ENCODE measurements around the gene GPATCH3. TPM values are rescaled to one million over a fixed set of nuclear protein-coding genes. Genes with fewer than 3 reads are reported as not detected.

GPATCH3 gene, protein sequence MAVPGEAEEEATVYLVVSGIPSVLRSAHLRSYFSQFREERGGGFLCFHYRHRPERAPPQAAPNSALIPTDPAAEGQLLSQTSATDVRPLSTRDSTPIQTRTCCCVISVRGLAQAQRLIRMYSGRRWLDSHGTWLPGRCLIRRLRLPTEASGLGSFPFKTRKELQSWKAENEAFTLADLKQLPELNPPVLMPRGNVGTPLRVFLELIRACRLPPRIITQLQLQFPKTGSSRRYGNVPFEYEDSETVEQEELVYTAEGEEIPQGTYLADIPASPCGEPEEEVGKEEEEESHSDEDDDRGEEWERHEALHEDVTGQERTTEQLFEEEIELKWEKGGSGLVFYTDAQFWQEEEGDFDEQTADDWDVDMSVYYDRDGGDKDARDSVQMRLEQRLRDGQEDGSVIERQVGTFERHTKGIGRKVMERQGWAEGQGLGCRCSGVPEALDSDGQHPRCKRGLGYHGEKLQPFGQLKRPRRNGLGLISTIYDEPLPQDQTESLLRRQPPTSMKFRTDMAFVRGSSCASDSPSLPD
- 9.8 TPM for polyA plus RNA-seq (2013, experiment 1 of 2)
- polyA plus RNA-seq (2013, experiment 2 of 2), result 9.7 TPM

DNA sequence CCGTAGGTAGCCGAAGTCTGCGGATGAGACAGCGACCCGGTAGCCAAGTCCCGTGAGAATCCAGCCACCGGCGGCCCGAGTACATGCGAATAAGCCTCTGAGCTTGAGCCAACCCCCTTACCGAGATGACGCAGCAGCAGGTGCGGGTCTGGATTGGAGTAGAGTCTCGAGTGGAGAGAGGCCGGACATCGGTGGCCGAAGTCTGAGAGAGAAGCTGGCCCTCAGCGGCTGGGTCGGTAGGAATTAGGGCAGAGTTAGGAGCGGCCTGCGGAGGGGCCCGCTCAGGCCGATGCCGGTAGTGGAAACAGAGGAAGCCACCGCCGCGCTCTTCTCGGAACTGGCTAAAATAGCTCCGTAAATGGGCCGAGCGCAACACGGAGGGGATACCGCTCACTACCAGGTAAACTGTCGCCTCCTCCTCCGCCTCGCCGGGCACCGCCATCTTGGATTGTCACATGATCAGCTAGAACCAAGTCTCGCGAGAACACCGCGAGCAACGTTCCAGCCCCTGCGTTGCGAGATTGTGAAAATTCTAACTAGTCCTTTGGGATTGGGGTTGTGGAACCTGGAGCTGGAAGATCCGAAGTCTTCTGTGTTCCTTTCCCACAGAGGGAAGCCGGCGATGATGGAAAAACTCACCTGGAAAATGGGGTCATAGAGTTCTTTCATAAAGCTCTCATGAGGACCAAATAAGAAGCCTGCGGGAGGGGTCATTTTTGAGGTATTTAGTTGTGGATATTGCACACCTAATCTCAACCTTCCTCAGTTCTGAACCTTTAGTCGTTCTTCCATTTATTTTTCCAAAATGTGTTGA lies at the start of gene GPATCH3:
TSS of gene GPATCH3 (minus strand) at position 467 of the 814 bp plus-strand sequence. CDS start at position 442, 25 bp downstream.
- Histone ChIP-seq H4K91ac (ENCODE audit: low read length) (peak within 1 kb of the TSS; percentile 86), H3K27ac (ENCODE audit: low read length, poor library complexity, severe bottlenecking) (peak within 1 kb of the TSS; percentile 98), H2BK5ac (ENCODE audit: low read depth, low read length, poor library complexity, severe bottlenecking) (peak within 1 kb of the TSS; percentile 85), H4K8ac (ENCODE audit: low read length) (peak within 1 kb of the TSS; percentile 98), H2BK120ac (ENCODE audit: low read depth, low read length) (no peak within 1 kb of the TSS), H3K14ac (ENCODE audit: low read length in 2 of 2) (peak within 1 kb of the TSS in 1 of 2 experiments; percentile 94), H3K9ac (ENCODE audit: low read length) (peak within 1 kb of the TSS; percentile 99), H3K4me3 (ENCODE audit: insufficient read depth in 1 of 2, low read depth in 1 of 2, low read length in 2 of 2) (peak within 1 kb of the TSS; percentile 81 to 99), H2AK5ac (ENCODE audit: low read length, severe bottlenecking) (no peak within 1 kb of the TSS), H2BK12ac (ENCODE audit: low read length in 2 of 2) (no peak within 1 kb of the TSS), H3K23ac (ENCODE audit: low read length in 2 of 2) (peak within 1 kb of the TSS in 1 of 2 experiments; percentile 60), H3K18ac (ENCODE audit: low read depth in 1 of 2, low read length in 2 of 2) (peak within 1 kb of the TSS; percentile 87 to 89), H3K27me3 (ENCODE audit: control insufficient read depth in 1 of 2, insufficient read depth in 1 of 2, low read length in 2 of 2) (no peaks in the 10 kb centered on the region), H3K79me1 (replicated peaks; ENCODE audit: low read length, poor library complexity, severe bottlenecking) (peaks cover 12% of the 10 kb centered on the region), H2AFZ (ENCODE audit: low read depth, low read length) (peak within 1 kb of the TSS; percentile 88), H3K36me3 (ENCODE audit: control insufficient read depth in 1 of 2, insufficient read depth in 2 of 2, low read depth in 1 of 2, low read length in 2 of 2) (peaks cover 6 to 28% of the 10 kb centered on the region in 2 experiments), H3K4me1 (ENCODE audit: control insufficient read depth, insufficient read depth, low read depth, low read length) (peaks cover 10% of the 10 kb centered on the region), H3K4ac (ENCODE audit: low read depth in 1 of 2, low read length in 2 of 2) (peak within 1 kb of the TSS; percentile 80 to 89), H3K4me2 (ENCODE audit: low read length, poor library complexity, severe bottlenecking) (peak within 1 kb of the TSS; percentile 74), H3K9me3 (ENCODE audit: control insufficient read depth, low read length) (no peaks in the 10 kb centered on the region), H2BK15ac (ENCODE audit: low read depth, poor library complexity, severe bottlenecking) (peak within 1 kb of the TSS; percentile 52)
- peak; percentile 94 for DNase-seq
- WGBS, result 1% methylated on average over 48 of the region's 50 CpGs

GRCh38 chr1:26949926-26950319 lies 49.7 kb upstream of the GPATCH3 start:
- Histone ChIP-seq H3K9me3 (ENCODE audit: control insufficient read depth, low read length) (no peaks in the 10 kb centered on the region), H2AFZ (ENCODE audit: low read depth, low read length) (no peak overlapping the region), H3K4ac (ENCODE audit: low read depth in 1 of 2, low read length in 2 of 2) (no peak overlapping the region), H3K23ac (ENCODE audit: low read length in 2 of 2) (no peak overlapping the region), H2BK15ac (ENCODE audit: low read depth, poor library complexity, severe bottlenecking) (no peak overlapping the region), H3K79me1 (replicated peaks; ENCODE audit: low read length, poor library complexity, severe bottlenecking) (peaks cover 2% of the 10 kb centered on the region), H2AK5ac (ENCODE audit: low read length, severe bottlenecking) (no peak overlapping the region), H4K91ac (ENCODE audit: low read length) (no peak overlapping the region), H3K18ac (ENCODE audit: low read depth in 1 of 2, low read length in 2 of 2) (no peak overlapping the region), H4K8ac (ENCODE audit: low read length) (no peak overlapping the region), H3K9ac (ENCODE audit: low read length) (no peak overlapping the region), H3K27ac (ENCODE audit: low read length, poor library complexity, severe bottlenecking) (no peak overlapping the region), H3K27me3 (ENCODE audit: control insufficient read depth in 1 of 2, insufficient read depth in 1 of 2, low read length in 2 of 2) (no peaks in the 10 kb centered on the region), H2BK5ac (ENCODE audit: low read depth, low read length, poor library complexity, severe bottlenecking) (no peak overlapping the region), H3K36me3 (ENCODE audit: control insufficient read depth in 1 of 2, insufficient read depth in 2 of 2, low read depth in 1 of 2, low read length in 2 of 2) (peaks cover 24 to 31% of the 10 kb centered on the region in 2 experiments), H2BK120ac (ENCODE audit: low read depth, low read length) (no peak overlapping the region), H3K4me1 (ENCODE audit: control insufficient read depth, insufficient read depth, low read depth, low read length) (peaks cover 5% of the 10 kb centered on the region), H3K4me3 (ENCODE audit: insufficient read depth in 1 of 2, low read depth in 1 of 2, low read length in 2 of 2) (no peak overlapping the region), H2BK12ac (ENCODE audit: low read length in 2 of 2) (no peak overlapping the region), H3K4me2 (ENCODE audit: low read length, poor library complexity, severe bottlenecking) (no peak overlapping the region), H3K14ac (ENCODE audit: low read length in 2 of 2) (no peak overlapping the region)
- 75% methylated on average over 3 of the region's 3 CpGs for WGBS
- DNase-seq, result no peak

DNA sequence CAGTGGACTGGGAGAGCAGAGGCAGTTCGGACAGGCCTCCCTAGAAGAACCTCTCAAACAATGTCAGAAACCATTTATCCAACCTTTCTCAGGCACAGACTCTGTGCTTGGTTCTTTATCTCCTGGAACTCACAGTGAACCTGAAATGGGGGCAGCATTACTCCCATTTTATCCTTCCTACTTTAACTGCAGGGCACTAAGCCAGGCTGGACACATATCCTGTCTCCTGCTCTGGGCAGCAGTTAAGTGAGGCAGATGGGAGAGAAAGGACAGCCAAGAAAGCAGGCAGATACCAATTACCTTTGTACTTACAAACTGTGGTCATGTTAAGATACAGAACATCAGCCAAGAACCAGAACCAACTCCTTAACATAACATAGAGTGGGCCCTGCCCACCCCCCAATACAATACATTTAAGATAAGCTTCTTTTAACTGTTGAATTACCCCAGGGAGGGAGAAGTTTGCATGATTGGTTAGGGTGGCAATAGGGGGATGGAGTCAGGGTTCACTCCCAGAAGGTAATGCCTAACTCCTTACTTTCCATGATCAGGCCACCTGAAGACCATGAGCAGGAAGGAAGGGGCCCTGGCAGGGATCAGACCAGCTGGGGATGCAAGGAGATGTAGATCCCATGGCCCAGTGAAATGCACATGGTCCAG lies 49.1 kb upstream of the GPATCH3 start:
- Histone ChIP-seq H3K27me3 (ENCODE audit: control insufficient read depth in 1 of 2, insufficient read depth in 1 of 2, low read length in 2 of 2) (no peaks in the 10 kb centered on the region), H3K9me3 (ENCODE audit: control insufficient read depth, low read length) (no peaks in the 10 kb centered on the region), H3K79me1 (replicated peaks; ENCODE audit: low read length, poor library complexity, severe bottlenecking) (peaks cover 2% of the 10 kb centered on the region), H3K4ac (ENCODE audit: low read depth in 1 of 2, low read length in 2 of 2) (no peak overlapping the region), H3K4me3 (ENCODE audit: insufficient read depth in 1 of 2, low read depth in 1 of 2, low read length in 2 of 2) (no peak overlapping the region), H2AK5ac (ENCODE audit: low read length, severe bottlenecking) (no peak overlapping the region), H4K8ac (ENCODE audit: low read length) (no peak overlapping the region), H3K27ac (ENCODE audit: low read length, poor library complexity, severe bottlenecking) (no peak overlapping the region), H3K18ac (ENCODE audit: low read depth in 1 of 2, low read length in 2 of 2) (no peak overlapping the region), H4K91ac (ENCODE audit: low read length) (no peak overlapping the region), H2AFZ (ENCODE audit: low read depth, low read length) (no peak overlapping the region), H2BK12ac (ENCODE audit: low read length in 2 of 2) (no peak overlapping the region), H3K4me1 (ENCODE audit: control insufficient read depth, insufficient read depth, low read depth, low read length) (peaks cover 5% of the 10 kb centered on the region), H2BK5ac (ENCODE audit: low read depth, low read length, poor library complexity, severe bottlenecking) (no peak overlapping the region), H3K4me2 (ENCODE audit: low read length, poor library complexity, severe bottlenecking) (no peak overlapping the region), H2BK120ac (ENCODE audit: low read depth, low read length) (no peak overlapping the region), H3K14ac (ENCODE audit: low read length in 2 of 2) (no peak overlapping the region), H3K36me3 (ENCODE audit: control insufficient read depth in 1 of 2, insufficient read depth in 2 of 2, low read depth in 1 of 2, low read length in 2 of 2) (peaks cover 30 to 37% of the 10 kb centered on the region in 2 experiments), H3K9ac (ENCODE audit: low read length) (no peak overlapping the region), H2BK15ac (ENCODE audit: low read depth, poor library complexity, severe bottlenecking) (no peak overlapping the region), H3K23ac (ENCODE audit: low read length in 2 of 2) (no peak overlapping the region)
- WGBS, result 100% methylated on average over 1 of the region's 1 CpG
- DNase-seq, result no peak
